ENCODE measurements around the gene FARS2. TPM values are rescaled to one million over a fixed set of nuclear protein-coding genes. Genes with fewer than 3 reads are reported as not detected.

The FARS2 gene
- total and polyA plus RNA-seq, 4 donors, result 9.2 to 31.4 (median 19.4) TPM

DNA sequence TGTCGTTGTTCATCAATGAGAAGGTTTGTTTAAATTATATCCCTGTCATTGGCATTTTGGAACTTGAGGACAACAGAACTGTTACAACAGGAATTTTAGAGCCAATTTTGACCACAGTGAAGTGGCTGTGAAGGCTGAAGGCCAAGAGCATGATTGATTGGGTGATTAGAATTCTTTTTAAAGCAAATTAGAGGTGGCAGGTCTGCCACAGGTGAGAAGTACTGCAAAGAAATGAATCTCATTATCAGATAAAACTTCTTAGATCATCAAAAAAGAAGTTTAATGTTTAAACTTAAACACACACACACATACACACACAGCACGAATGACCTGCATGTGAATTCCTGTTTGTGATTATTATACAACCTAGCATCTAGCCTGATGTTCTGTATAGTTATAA, 32.4 kb downstream of the FARS2 start:
- Histone ChIP-seq H3K9me3 (ENCODE audit: control insufficient read depth in 4 of 4, insufficient read depth in 3 of 4, low read length in 3 of 4) (no peaks in the 10 kb centered on the region), H3K4me3 (no peak overlapping the region), H3K27ac (ENCODE audit: low read depth in 1 of 2, low read length in 1 of 2) (no peak overlapping the region), H3K36me3 (ENCODE audit: control insufficient read depth in 4 of 4, insufficient read depth in 4 of 4, low read length in 4 of 4) (no peaks in the 10 kb centered on the region), H3K27me3 (ENCODE audit: control insufficient read depth in 3 of 3, insufficient read depth in 3 of 3, low read length in 2 of 3) (no peaks in the 10 kb centered on the region), H3K4me1 (ENCODE audit: control insufficient read depth in 5 of 5, insufficient read depth in 5 of 5, low read length in 5 of 5) (peaks cover 0 to 7% (median 0%) of the 10 kb centered on the region in 5 donors), H3K9ac (ENCODE audit: insufficient read depth in 1 of 2, low read length in 2 of 2) (no peak overlapping the region)
- DNase-seq (no peak), ATAC-seq (ENCODE audit: insufficient read depth, low FRiP score) (no peak)
- TF ChIP-seq, protein P1, sequence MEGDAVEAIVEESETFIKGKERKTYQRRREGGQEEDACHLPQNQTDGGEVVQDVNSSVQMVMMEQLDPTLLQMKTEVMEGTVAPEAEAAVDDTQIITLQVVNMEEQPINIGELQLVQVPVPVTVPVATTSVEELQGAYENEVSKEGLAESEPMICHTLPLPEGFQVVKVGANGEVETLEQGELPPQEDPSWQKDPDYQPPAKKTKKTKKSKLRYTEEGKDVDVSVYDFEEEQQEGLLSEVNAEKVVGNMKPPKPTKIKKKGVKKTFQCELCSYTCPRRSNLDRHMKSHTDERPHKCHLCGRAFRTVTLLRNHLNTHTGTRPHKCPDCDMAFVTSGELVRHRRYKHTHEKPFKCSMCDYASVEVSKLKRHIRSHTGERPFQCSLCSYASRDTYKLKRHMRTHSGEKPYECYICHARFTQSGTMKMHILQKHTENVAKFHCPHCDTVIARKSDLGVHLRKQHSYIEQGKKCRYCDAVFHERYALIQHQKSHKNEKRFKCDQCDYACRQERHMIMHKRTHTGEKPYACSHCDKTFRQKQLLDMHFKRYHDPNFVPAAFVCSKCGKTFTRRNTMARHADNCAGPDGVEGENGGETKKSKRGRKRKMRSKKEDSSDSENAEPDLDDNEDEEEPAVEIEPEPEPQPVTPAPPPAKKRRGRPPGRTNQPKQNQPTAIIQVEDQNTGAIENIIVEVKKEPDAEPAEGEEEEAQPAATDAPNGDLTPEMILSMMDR (IDR thresholded peaks at IDR 0.05; ENCODE audit: control extremely low read depth, extremely low read depth), result no peak
- WGBS, 2 donors, result 73 to 82% methylated on average over 2 of the region's 2 CpGs

DNA sequence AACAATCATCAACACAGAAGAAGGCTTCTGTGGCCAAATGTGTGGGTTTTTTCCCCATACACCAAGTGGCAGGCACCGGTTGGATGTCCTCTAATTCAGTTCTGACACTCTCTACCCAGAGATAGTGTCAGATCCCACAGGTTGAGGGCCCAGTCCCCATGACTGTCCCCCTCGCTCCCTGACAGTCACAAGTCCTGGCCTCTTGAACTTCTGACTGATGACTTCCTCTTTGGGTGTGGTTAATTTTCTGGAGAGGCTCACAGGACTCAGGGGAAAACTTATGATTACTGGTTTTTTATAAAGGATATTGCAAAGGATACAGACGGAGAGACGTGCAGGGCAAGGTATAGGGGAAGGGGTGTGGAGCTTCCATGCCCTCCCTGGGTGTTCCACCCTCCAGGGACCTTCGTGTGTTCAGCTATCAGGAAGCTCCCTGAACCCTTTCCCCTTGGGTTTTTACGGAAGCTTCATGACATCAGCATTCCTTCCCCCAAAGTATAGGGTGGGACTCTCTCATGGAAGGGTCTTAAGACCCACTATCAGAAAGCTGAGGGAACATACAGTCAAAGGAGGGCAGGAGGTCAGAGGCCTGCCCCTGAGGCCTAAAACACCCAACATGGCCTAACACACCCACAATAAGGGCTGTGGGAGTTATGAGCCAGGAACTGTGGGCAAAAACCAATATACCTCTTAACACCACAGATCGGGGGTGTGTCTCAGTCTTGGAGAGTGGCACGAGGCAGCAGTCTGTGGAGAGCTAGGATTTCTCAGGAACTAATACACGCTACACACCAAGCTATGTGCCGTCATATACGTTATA, 33.3 kb downstream of the FARS2 start:
- 62 to 70% methylated on average over 11 of the region's 11 CpGs for WGBS, 2 donors
- Histone ChIP-seq H3K4me1 (ENCODE audit: control insufficient read depth in 5 of 5, insufficient read depth in 5 of 5, low read length in 5 of 5) (peaks cover 0 to 7% (median 0%) of the 10 kb centered on the region in 5 donors), H3K27ac (ENCODE audit: low read depth in 1 of 2, low read length in 1 of 2) (peak overlapping the region in 1 of 2 donors; percentile 12), H3K4me3 (no peak overlapping the region), H3K9me3 (ENCODE audit: control insufficient read depth in 4 of 4, insufficient read depth in 3 of 4, low read length in 3 of 4) (no peaks in the 10 kb centered on the region), H3K27me3 (ENCODE audit: control insufficient read depth in 3 of 3, insufficient read depth in 3 of 3, low read length in 2 of 3) (no peaks in the 10 kb centered on the region), H3K9ac (ENCODE audit: insufficient read depth in 1 of 2, low read length in 2 of 2) (no peak overlapping the region), H3K36me3 (ENCODE audit: control insufficient read depth in 4 of 4, insufficient read depth in 4 of 4, low read length in 4 of 4) (no peaks in the 10 kb centered on the region)
- DNase-seq (no peak), ATAC-seq (ENCODE audit: insufficient read depth, low FRiP score) (no peak)
- TF ChIP-seq, protein P1 (IDR thresholded peaks at IDR 0.05; ENCODE audit: control extremely low read depth, extremely low read depth), result no peak

DNA sequence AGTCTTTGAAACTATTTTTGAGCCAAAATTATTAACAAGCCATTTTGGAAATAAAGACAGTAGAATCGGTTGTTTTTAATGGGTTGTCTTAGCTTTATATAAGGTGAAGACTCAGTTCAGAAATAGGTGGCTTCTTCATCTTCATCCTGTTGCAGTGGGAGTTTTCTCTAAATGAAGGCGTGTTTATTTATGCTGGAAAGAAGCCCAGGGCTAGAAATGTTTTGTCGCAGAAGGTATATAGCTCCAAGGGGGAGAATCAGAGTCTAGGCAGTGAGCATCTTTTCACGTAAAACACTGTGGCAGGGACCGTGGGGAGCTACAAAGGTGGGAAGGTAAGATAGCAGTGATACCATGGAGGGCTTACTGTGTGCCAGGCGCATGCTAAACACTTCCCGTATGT, 34.3 kb downstream of the FARS2 start:
- H3K36me3 ChIP-seq (ENCODE audit: control insufficient read depth in 4 of 4, insufficient read depth in 4 of 4, low read length in 4 of 4), result no peaks in the 10 kb centered on the region
- 75 to 91% methylated on average over 7 of the region's 7 CpGs for WGBS, 2 donors
- DNase-seq (no peak), ATAC-seq (ENCODE audit: insufficient read depth, low FRiP score) (no peak)
- TF ChIP-seq, protein P1 (IDR thresholded peaks at IDR 0.05; ENCODE audit: control extremely low read depth, extremely low read depth), result no peak
- H3K4me1 ChIP-seq (ENCODE audit: control insufficient read depth in 5 of 5, insufficient read depth in 5 of 5, low read length in 5 of 5), result peaks cover 0 to 7% (median 0%) of the 10 kb centered on the region in 5 donors
- no peak overlapping the region for H3K27ac ChIP-seq (ENCODE audit: low read depth in 1 of 2, low read length in 1 of 2)
- H3K9me3 ChIP-seq (ENCODE audit: control insufficient read depth in 4 of 4, insufficient read depth in 3 of 4, low read length in 3 of 4), result no peaks in the 10 kb centered on the region
- no peaks in the 10 kb centered on the region for H3K27me3 ChIP-seq (ENCODE audit: control insufficient read depth in 3 of 3, insufficient read depth in 3 of 3, low read length in 2 of 3)
- no peak overlapping the region for H3K4me3 ChIP-seq
- H3K9ac ChIP-seq (ENCODE audit: insufficient read depth in 1 of 2, low read length in 2 of 2), result no peak overlapping the region
